PC-3 (cell line): Measurements from ENCODE around the gene IPP. TPM values are rescaled to one million over a fixed set of nuclear protein-coding genes. Genes with fewer than 3 reads are reported as not detected.

Experiments used
- ATAC-seq: fragments of 200-7000 bp; cut with Tn5 transposase; 2 replicates; pipeline ENCODE4 v1.9.1; 2020; ENCODE audit warnings: mild to moderate bottlenecking, moderate library complexity
- BruUV-seq: library from RNA; stranded (reverse); fragments of 400-500 nt; replicated peaks from 2 replicates; lab custom pipeline; 2021; lab: Mats Ljungman, UMichigan
- CTCF ChIA-PET: fragments of 300-600 bp; sonication (Branson Sonifier 250); formaldehyde crosslinking; loops from one replicate; lab custom pipeline; 2022; ENCODE audit warnings: antibody characterized with exemption; lab: Charles Lee
- POLR2A ChIA-PET: fragments of 300-600 bp; sonication (Branson Sonifier 250); formaldehyde crosslinking; loops from one replicate; lab custom pipeline; 2022; ENCODE audit warnings: antibody characterized with exemption; ENCODE audit not compliant: unreplicated experiment; lab: Charles Lee
- DNase-seq: peaks from one replicate; pipeline ENCODE4 v3.0.0-alpha.2; 2015
- H2AFZ ChIP-seq: fragments of 300-600 bp; sonication (generic); 2 replicates; pipeline ENCODE4 v1.6.0; 2016; ENCODE audit warnings: antibody characterized with exemption, low read length
- H3F3A ChIP-seq: fragments of 300-600 bp; sonication (generic); one replicate; pipeline ENCODE4 v1.6.0; 2017; ENCODE audit warnings: antibody characterized with exemption, low read length, control low read depth, mild to moderate bottlenecking; ENCODE audit not compliant: unreplicated experiment
- H3K27ac ChIP-seq: fragments of 300-600 bp; sonication (generic); 2 replicates; pipeline ENCODE4 v1.5.1; 2016; ENCODE audit warnings: mild to moderate bottlenecking, low read length
- H3K27me3 ChIP-seq: fragments of 300-600 bp; sonication (generic); 2 replicates; pipeline ENCODE4 v1.6.1; 2016; ENCODE audit warnings: low read length, mixed read lengths
- H3K36me3 ChIP-seq: fragments of 300-600 bp; sonication (generic); 2 replicates; pipeline ENCODE4 v1.6.1; 2016; ENCODE audit warnings: low read depth, mixed run types, low read length, mixed read lengths
- H3K4me1 ChIP-seq: fragments of 300-600 bp; sonication (generic); 2 replicates; pipeline ENCODE4 v1.5.1; 2016; ENCODE audit warnings: low read length; ENCODE audit not compliant: insufficient read depth
- H3K4me2 ChIP-seq: fragments of 300-600 bp; sonication (generic); 2 replicates; pipeline ENCODE4 v1.6.0; 2016; ENCODE audit warnings: low read length
- H3K4me3 ChIP-seq: fragments of 300-600 bp; sonication (generic); 2 replicates; pipeline ENCODE4 v1.5.1; 2016; ENCODE audit warnings: mild to moderate bottlenecking, low read length, mixed read lengths
- H3K79me2 ChIP-seq: fragments of 300-600 bp; sonication (generic); 2 replicates; pipeline ENCODE4 v1.6.1; 2017; ENCODE audit warnings: low read length, mixed read lengths
- H3K9ac ChIP-seq: fragments of 300-600 bp; sonication (generic); 2 replicates; pipeline ENCODE4 v1.6.0; 2016; ENCODE audit warnings: mild to moderate bottlenecking, low read length
- H3K9me2 ChIP-seq: fragments of 300-600 bp; sonication (generic); replicated peaks from 2 replicates; pipeline ENCODE4 v1.6.1; 2016; ENCODE audit warnings: mixed run types, low read length, mixed read lengths
- H3K9me3 ChIP-seq: fragments of 300-600 bp; sonication (generic); 2 replicates; pipeline ENCODE4 v1.6.1; 2016; ENCODE audit warnings: low read length, mixed read lengths
- H4K20me1 ChIP-seq: fragments of 300-600 bp; sonication (generic); 2 replicates; pipeline ENCODE4 v1.6.1; 2016; ENCODE audit warnings: low read length, mixed read lengths
- EZH2 ChIP-seq: fragments of 300-600 bp; sonication (generic); IDR thresholded peaks from one replicate; pipeline ENCODE4 v1.6.1; 2017; ENCODE audit warnings: antibody characterized with exemption, mild to moderate bottlenecking, low read length; ENCODE audit not compliant: unreplicated experiment
- EZH2phosphoT487 ChIP-seq: fragments of 300-600 bp; sonication (generic); IDR thresholded peaks from 2 replicates; pipeline ENCODE4 v1.6.1; 2018; ENCODE audit warnings: mild to moderate bottlenecking, antibody characterized with exemption, low read length, borderline replicate concordance
- intact Hi-C: fragments of 100-400 bp; cut with micrococcal nuclease; formaldehyde crosslinking; loops from 2 replicates; pipeline ENCODE4 v1.9.0; 2023
- total RNA-seq: library from RNA; depleted of rRNA; stranded (reverse); fragments of >200 nt; gene quantifications from 2 replicates; pipeline ENCODE4 v1.2.3, GENCODE V29; 2014
- TF ChIP-seq, protein P1 (sequence below): fragments of 300-600 bp; sonication (generic); conservative IDR thresholded peaks from 2 replicates; pipeline ENCODE4 v1.5.1; 2017; ENCODE audit warnings: antibody characterized with exemption, low read depth, mild to moderate bottlenecking, low read length

IPP gene
- total RNA-seq, 1 experiment from 2014 or later, result 6.6 TPM

DNA sequence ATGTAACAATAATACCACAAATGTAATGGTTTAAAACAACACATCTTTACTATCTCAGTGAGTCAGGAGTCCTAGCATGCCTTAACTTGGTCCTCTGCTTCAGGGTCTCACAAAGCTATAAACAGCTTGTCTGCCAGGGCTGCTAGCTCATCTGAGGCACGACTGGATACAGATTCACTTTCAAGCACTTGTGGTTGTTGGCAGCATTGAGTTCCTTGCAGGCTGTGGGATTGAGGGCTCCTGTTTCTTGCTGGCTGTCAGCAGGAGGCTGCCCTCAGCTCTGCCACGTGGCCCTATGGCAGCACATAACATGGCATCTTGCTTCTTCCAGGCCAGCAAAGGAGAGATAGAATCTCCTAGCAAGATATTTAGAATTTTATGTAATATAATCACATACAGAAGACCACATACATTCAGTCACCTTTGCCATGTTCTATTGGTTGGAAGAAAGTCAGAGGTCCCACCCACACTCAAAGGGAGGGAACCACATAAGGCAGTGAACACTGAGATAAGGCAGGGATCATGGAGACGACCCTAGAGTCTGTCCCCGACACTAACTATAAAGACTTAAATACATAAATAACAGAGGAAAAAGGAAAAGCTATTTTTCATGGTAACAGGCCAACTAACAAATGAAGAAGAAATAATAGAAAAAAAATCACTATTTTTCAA lies 18.9 kb upstream of the IPP start:
- no peak overlapping the region for H3K4me2 ChIP-seq
- no peaks in the 10 kb centered on the region for H3K9me2 ChIP-seq
- ChIA-PET POLR2A (no interaction called here), CTCF (no interaction called here)
- no peaks in the 10 kb centered on the region for H3K9me3 ChIP-seq
- no peak for DNase-seq
- intact Hi-C loops, result no loop called here
- 0 out of 2 replicates have a peak, but pooled peaks have one; percentile 20 for ATAC-seq
- H3K36me3 ChIP-seq, result no peaks in the 10 kb centered on the region
- H3K9ac ChIP-seq, result no peak overlapping the region
- H3K4me1 ChIP-seq, result no peaks in the 10 kb centered on the region
- H3K27me3 ChIP-seq, result no peaks in the 10 kb centered on the region
- no peak overlapping the region for H3K27ac ChIP-seq
- no peak overlapping the region for H3K4me3 ChIP-seq
- no peak for TF ChIP-seq EZH2
- no peak for TF ChIP-seq EZH2phosphoT487
- TF ChIP-seq, protein P1, sequence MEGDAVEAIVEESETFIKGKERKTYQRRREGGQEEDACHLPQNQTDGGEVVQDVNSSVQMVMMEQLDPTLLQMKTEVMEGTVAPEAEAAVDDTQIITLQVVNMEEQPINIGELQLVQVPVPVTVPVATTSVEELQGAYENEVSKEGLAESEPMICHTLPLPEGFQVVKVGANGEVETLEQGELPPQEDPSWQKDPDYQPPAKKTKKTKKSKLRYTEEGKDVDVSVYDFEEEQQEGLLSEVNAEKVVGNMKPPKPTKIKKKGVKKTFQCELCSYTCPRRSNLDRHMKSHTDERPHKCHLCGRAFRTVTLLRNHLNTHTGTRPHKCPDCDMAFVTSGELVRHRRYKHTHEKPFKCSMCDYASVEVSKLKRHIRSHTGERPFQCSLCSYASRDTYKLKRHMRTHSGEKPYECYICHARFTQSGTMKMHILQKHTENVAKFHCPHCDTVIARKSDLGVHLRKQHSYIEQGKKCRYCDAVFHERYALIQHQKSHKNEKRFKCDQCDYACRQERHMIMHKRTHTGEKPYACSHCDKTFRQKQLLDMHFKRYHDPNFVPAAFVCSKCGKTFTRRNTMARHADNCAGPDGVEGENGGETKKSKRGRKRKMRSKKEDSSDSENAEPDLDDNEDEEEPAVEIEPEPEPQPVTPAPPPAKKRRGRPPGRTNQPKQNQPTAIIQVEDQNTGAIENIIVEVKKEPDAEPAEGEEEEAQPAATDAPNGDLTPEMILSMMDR, result no peak
- H3F3A ChIP-seq, result no peaks in the 10 kb centered on the region
- no peaks in the 10 kb centered on the region for H3K79me2 ChIP-seq
- no TSS peak for BruUV-seq
- 0 out of 2 replicates have a peak overlapping the region, but pooled peaks have one; percentile 19 for H2AFZ ChIP-seq
- H4K20me1 ChIP-seq, result no peaks in the 10 kb centered on the region

DNA sequence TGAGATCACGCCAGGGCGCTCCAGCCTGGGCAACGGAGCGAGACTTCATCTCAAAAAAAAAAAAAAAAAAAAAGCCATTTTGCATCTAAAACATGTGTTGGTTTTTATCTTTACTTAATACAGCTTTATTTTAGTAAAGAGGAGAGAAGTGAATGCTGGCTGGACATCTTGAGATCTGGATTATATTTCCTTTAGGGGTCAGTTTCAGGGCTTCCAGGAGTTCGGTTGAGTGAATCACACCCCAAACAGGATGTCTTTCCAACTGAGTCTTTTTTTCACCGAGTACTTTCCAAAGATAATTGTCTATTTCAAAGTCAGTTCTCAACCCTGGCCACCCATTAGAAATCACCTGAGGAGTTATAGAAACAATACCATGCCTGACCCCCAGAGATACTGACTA lies 16.6 kb upstream of the IPP start:
- no TSS peak for BruUV-seq
- H3K27ac ChIP-seq, result no peak overlapping the region
- no peaks in the 10 kb centered on the region for H3K4me1 ChIP-seq
- H3K9me3 ChIP-seq, result no peaks in the 10 kb centered on the region
- intact Hi-C loops, result no loop called here
- no peaks in the 10 kb centered on the region for H3F3A ChIP-seq
- H3K4me3 ChIP-seq, result no peak overlapping the region
- no peak overlapping the region for H3K4me2 ChIP-seq
- H3K9me2 ChIP-seq, result no peaks in the 10 kb centered on the region
- no peak for TF ChIP-seq EZH2
- TF ChIP-seq, protein P1, result no peak
- TF ChIP-seq EZH2phosphoT487, result no peak
- ChIA-PET CTCF (no interaction called here), POLR2A (no interaction called here)
- H4K20me1 ChIP-seq, result no peaks in the 10 kb centered on the region
- no peaks in the 10 kb centered on the region for H3K36me3 ChIP-seq
- H3K79me2 ChIP-seq, result no peaks in the 10 kb centered on the region
- H3K9ac ChIP-seq, result no peak overlapping the region
- DNase-seq, result peak; percentile 7
- no peak for ATAC-seq
- H3K27me3 ChIP-seq, result no peaks in the 10 kb centered on the region
- 0 out of 2 replicates have a peak overlapping the region, but pooled peaks have one; percentile 21 for H2AFZ ChIP-seq

DNA sequence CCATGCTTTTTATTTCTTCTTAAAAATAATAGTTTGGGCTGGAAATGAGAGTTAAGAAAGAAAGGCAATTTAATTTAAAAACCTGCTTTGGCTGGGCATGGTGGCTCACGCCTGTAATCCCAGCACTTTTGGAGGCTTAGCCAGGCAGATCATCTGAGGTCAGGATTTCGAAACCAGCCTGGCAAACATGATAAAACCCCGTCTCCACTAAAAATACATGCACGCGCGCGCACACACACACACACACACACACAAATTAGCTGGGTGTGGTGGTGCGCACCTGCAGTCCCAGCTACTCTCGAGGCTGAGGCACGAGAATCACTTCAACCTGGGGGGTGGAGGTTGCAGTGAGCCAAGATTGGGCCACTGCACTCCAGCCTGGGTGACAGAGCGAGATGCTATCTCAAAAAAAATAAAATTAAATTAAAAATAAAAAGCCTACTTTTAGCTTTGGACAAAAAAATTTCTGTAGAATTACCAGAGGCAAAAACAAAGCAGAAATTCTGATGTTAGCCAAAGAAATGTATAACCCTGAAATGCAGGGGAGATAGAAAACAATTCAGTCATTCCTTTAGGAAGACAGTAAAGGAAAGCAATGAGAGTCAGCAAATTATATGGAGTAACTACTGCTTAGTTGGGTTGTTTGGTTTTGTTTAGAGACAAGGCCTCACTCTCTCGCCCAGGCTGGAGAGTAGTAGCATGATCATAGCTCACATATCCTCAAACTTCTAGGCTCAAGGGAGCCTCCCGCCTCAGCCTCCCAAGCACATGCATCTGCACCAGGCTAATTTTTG lies 15.7 kb upstream of the IPP start:
- Histone ChIP-seq H3K4me2 (no peak overlapping the region), H3K27ac (no peak overlapping the region), H2AFZ (no peak overlapping the region), H3K9ac (no peak overlapping the region), H3K9me2 (no peaks in the 10 kb centered on the region), H4K20me1 (no peaks in the 10 kb centered on the region), H3K36me3 (no peaks in the 10 kb centered on the region), H3K4me1 (no peaks in the 10 kb centered on the region), H3K9me3 (no peaks in the 10 kb centered on the region), H3K79me2 (no peaks in the 10 kb centered on the region), H3K4me3 (no peak overlapping the region), H3K27me3 (no peaks in the 10 kb centered on the region), H3F3A (no peaks in the 10 kb centered on the region)
- CTCF ChIA-PET, result no interaction called here
- intact Hi-C loops, result no loop called here
- DNase-seq (no peak), ATAC-seq (no peak)
- no TSS peak for BruUV-seq
- TF ChIP-seq EZH2 (no peak), EZH2phosphoT487 (no peak)
- TF ChIP-seq, protein P1, result no peak
- POLR2A ChIA-PET, result no interaction called here
